ENCODE data around the gene RNASEH2A. TPM values are rescaled to one million over a fixed set of nuclear protein-coding genes. Genes with fewer than 3 reads are reported as not detected.
A peak's percentile ranks its signal among the peaks of the same experiment; 100 is the strongest.

Gene RNASEH2A
- total and polyA plus RNA-seq, 2 of the 13 experiments (the other 11 are each of a cell fraction or from before 2014, with no cell fraction given), result 25.1 to 35.8 TPM

DNA sequence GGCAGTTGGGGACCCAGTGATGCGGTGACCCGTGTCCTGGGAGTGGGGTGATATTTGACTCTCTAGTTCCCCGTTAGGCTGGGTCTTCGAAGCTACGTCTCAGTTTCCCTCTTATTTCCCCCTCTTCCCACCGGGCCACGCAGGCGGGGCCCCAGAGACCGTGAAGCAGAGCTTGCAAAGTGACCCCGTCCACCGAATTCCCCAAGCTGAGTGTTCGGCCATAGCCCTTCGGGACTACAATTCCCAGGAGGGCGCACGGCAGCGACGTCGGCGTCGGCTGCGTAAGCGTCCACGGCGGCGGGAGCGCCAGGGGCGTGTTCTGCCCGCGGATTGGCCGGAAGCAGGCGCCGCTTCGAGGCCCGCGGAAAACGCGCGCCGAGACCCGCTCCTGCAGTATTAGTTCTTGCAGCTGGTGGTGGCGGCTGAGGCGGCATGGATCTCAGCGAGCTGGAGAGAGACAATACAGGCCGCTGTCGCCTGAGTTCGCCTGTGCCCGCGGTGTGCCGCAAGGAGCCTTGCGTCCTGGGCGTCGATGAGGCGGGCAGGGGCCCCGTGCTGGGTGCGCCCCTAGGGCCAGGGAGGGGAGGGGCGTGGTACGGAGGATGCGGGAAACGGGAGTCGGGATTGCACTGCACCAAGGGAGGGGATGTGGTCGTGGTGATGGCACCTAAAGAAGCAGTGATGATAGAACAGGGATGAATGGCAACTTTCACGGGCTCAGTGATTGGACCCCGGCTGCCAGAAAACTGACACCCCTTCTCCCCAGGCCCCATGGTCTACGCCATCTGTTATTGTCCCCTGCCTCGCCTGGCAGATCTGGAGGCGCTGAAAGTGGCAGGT lies at the start of gene RNASEH2A (continued):
- TF ChIP-seq, protein P1, sequence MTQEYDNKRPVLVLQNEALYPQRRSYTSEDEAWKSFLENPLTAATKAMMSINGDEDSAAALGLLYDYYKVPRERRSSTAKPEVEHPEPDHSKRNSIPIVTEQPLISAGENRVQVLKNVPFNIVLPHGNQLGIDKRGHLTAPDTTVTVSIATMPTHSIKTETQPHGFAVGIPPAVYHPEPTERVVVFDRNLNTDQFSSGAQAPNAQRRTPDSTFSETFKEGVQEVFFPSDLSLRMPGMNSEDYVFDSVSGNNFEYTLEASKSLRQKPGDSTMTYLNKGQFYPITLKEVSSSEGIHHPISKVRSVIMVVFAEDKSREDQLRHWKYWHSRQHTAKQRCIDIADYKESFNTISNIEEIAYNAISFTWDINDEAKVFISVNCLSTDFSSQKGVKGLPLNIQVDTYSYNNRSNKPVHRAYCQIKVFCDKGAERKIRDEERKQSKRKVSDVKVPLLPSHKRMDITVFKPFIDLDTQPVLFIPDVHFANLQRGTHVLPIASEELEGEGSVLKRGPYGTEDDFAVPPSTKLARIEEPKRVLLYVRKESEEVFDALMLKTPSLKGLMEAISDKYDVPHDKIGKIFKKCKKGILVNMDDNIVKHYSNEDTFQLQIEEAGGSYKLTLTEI (CRISPR knock-in tag; conservative IDR thresholded peaks at IDR 0.05), result no peak
- TF ChIP-seq, protein P2, sequence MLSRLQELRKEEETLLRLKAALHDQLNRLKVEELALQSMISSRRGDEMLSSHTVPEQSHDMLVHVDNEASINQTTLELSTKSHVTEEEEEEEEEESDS (CRISPR knock-in tag; IDR thresholded peaks at IDR 0.05; ENCODE audit: borderline replicate concordance), result no peak
- TF ChIP-seq HOXA3 (CRISPR knock-in tag; IDR thresholded peaks at IDR 0.05) (peak; percentile 91), NCOA1 (CRISPR knock-in tag; IDR thresholded peaks at IDR 0.05) (no peak), FOSL1 (CRISPR knock-in tag; IDR thresholded peaks at IDR 0.05; ENCODE audit: borderline replicate concordance) (peak; percentile 20; the same call in 1 of the 2 replicates), ISX (CRISPR knock-in tag; conservative IDR thresholded peaks at IDR 0.05) (no peak), MTF2 (CRISPR knock-in tag; IDR thresholded peaks at IDR 0.05; ENCODE audit: borderline replicate concordance) (no peak), PHF20 (CRISPR knock-in tag; IDR thresholded peaks at IDR 0.05) (peak; percentile 85), POGZ (CRISPR knock-in tag; IDR thresholded peaks at IDR 0.05) (peak; percentile 66), ISL2 (CRISPR knock-in tag; IDR thresholded peaks at IDR 0.05) (peak; percentile 65), ZNF160 (CRISPR knock-in tag; IDR thresholded peaks at IDR 0.05) (peak; percentile 89; the same call in 1 of the 2 replicates), ZNF670 (CRISPR knock-in tag; IDR thresholded peaks at IDR 0.05; ENCODE audit: borderline replicate concordance) (no peak), ARNTL (CRISPR knock-in tag; IDR thresholded peaks at IDR 0.05) (0 out of 2 replicates have a peak, but pooled peaks have one; percentile 45), ZBTB8A (CRISPR knock-in tag; IDR thresholded peaks at IDR 0.05; ENCODE audit: borderline replicate concordance, low read depth) (no peak), ZKSCAN5 (CRISPR knock-in tag; IDR thresholded peaks at IDR 0.05) (no peak), ZNF296 (CRISPR knock-in tag; conservative IDR thresholded peaks at IDR 0.05) (peak; percentile 69; the same call in 1 of the 2 replicates), BRCA1 (CRISPR knock-in tag; IDR thresholded peaks at IDR 0.05) (0 out of 2 replicates have a peak, but pooled peaks have one; percentile 76), ZFYVE20 (CRISPR knock-in tag; IDR thresholded peaks at IDR 0.05; ENCODE audit: borderline replicate concordance, low read depth) (no peak), THYN1 (CRISPR knock-in tag; IDR thresholded peaks at IDR 0.05; ENCODE audit: borderline replicate concordance, low read depth) (no peak)
- TF ChIP-seq, protein P3, sequence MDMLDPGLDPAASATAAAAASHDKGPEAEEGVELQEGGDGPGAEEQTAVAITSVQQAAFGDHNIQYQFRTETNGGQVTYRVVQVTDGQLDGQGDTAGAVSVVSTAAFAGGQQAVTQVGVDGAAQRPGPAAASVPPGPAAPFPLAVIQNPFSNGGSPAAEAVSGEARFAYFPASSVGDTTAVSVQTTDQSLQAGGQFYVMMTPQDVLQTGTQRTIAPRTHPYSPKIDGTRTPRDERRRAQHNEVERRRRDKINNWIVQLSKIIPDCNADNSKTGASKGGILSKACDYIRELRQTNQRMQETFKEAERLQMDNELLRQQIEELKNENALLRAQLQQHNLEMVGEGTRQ (IDR thresholded peaks at IDR 0.05; ENCODE audit: low read depth, low read length), result no peak
- TF ChIP-seq, protein P3 (CRISPR knock-in tag; IDR thresholded peaks at IDR 0.05; ENCODE audit: borderline replicate concordance), result no peak
- TF ChIP-seq, protein P4, sequence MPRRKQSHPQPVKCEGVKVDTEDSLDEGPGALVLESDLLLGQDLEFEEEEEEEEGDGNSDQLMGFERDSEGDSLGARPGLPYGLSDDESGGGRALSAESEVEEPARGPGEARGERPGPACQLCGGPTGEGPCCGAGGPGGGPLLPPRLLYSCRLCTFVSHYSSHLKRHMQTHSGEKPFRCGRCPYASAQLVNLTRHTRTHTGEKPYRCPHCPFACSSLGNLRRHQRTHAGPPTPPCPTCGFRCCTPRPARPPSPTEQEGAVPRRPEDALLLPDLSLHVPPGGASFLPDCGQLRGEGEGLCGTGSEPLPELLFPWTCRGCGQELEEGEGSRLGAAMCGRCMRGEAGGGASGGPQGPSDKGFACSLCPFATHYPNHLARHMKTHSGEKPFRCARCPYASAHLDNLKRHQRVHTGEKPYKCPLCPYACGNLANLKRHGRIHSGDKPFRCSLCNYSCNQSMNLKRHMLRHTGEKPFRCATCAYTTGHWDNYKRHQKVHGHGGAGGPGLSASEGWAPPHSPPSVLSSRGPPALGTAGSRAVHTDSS (CRISPR knock-in tag; conservative IDR thresholded peaks at IDR 0.05), result no peak
- TF ChIP-seq, protein P5, sequence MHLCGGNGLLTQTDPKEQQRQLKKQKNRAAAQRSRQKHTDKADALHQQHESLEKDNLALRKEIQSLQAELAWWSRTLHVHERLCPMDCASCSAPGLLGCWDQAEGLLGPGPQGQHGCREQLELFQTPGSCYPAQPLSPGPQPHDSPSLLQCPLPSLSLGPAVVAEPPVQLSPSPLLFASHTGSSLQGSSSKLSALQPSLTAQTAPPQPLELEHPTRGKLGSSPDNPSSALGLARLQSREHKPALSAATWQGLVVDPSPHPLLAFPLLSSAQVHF (CRISPR knock-in tag; IDR thresholded peaks at IDR 0.05), result peak; percentile 83; the same call in 1 of the 2 replicates
